Fibroblast of lung (primary cell): Measurements from ENCODE around the gene GALP.

Experiments used
- EZH2 ChIP-seq: IDR thresholded peaks from 2 replicates; pipeline ENCODE4 v1.5.1; 2012; ENCODE audit warnings: low read length, control low read depth, mild to moderate bottlenecking; ENCODE audit errors: missing control alignments
- TF ChIP-seq, protein P1 (sequence below), 2 donors: IDR thresholded peaks in 1 of 2; conservative IDR thresholded peaks in 1 of 2; 1 replicate in 1 of 2; 2 replicates in 1 of 2; pipeline ENCODE4 v1.5.1; 2011 to 2012; ENCODE audit warnings: low read length in 2 of 2, control low read depth in 1 of 2, inconsistent platforms in 1 of 2, low read depth in 1 of 2, mild to moderate bottlenecking in 1 of 2

- TF ChIP-seq, protein P1, sequence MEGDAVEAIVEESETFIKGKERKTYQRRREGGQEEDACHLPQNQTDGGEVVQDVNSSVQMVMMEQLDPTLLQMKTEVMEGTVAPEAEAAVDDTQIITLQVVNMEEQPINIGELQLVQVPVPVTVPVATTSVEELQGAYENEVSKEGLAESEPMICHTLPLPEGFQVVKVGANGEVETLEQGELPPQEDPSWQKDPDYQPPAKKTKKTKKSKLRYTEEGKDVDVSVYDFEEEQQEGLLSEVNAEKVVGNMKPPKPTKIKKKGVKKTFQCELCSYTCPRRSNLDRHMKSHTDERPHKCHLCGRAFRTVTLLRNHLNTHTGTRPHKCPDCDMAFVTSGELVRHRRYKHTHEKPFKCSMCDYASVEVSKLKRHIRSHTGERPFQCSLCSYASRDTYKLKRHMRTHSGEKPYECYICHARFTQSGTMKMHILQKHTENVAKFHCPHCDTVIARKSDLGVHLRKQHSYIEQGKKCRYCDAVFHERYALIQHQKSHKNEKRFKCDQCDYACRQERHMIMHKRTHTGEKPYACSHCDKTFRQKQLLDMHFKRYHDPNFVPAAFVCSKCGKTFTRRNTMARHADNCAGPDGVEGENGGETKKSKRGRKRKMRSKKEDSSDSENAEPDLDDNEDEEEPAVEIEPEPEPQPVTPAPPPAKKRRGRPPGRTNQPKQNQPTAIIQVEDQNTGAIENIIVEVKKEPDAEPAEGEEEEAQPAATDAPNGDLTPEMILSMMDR (conservative IDR thresholded peaks at IDR 0.05 in 1 of 2, IDR thresholded peaks at IDR 0.05 in 1 of 2; ENCODE audit: low read depth in 1 of 2, low read length in 2 of 2) = no peak
- TF ChIP-seq EZH2 = no peak
Measured at GRCh38 chr19:56142897-56143434, 32.8 kb upstream of the GALP start.
